ENCODE data around the gene CDH4.

The CDH4 gene

GRCh38 chr20:61818746-61819573 lies 566.9 kb downstream of the CDH4 start:
- DNase-seq, result no peak

- DNase-seq, result no peak
Observed at GRCh38 chr20:61819574-61819846, 567.4 kb downstream of the CDH4 start.

- no peak for DNase-seq
Observed at GRCh38 chr20:61819921-61820825, 568.1 kb downstream of the CDH4 start.

- DNase-seq, result no peak
Observed at GRCh38 chr20:61821735-61822134, 569.7 kb downstream of the CDH4 start.

- no peak for DNase-seq
Observed at GRCh38 chr20:61822396-61822795, 570.3 kb downstream of the CDH4 start.

- no peak for DNase-seq
Observed at GRCh38 chr20:61823242-61823641, 571.2 kb downstream of the CDH4 start.

GRCh38 chr20:61828891-61829290 lies 576.8 kb downstream of the CDH4 start:
- DNase-seq, result no peak

- DNase-seq, result no peak
Observed at GRCh38 chr20:61829526-61829925, 577.5 kb downstream of the CDH4 start.

GRCh38 chr20:61830241-61830930 lies 578.3 kb downstream of the CDH4 start:
- no peak for DNase-seq

- DNase-seq, result no peak
Observed at GRCh38 chr20:61830991-61831390, 578.9 kb downstream of the CDH4 start.

GRCh38 chr20:61832181-61832580 lies 580.1 kb downstream of the CDH4 start:
- DNase-seq, result no peak

GRCh38 chr20:61833807-61834610 lies 581.9 kb downstream of the CDH4 start:
- DNase-seq, result no peak

GRCh38 chr20:61835301-61835700 lies 583.2 kb downstream of the CDH4 start:
- DNase-seq, result no peak

GRCh38 chr20:61835791-61836350 lies 583.8 kb downstream of the CDH4 start:
- DNase-seq, result no peak

GRCh38 chr20:61837200-61837599 lies 585.1 kb downstream of the CDH4 start:
- DNase-seq, result no peak

GRCh38 chr20:61839223-61839911 lies 587.3 kb downstream of the CDH4 start:
- DNase-seq, result no peak

- DNase-seq, result no peak
Observed at GRCh38 chr20:61839912-61840778, 588.1 kb downstream of the CDH4 start.

GRCh38 chr20:61840779-61841455 lies 588.9 kb downstream of the CDH4 start:
- no peak for DNase-seq

GRCh38 chr20:61841551-61841950 lies 589.5 kb downstream of the CDH4 start:
- no peak for DNase-seq

GRCh38 chr20:61841966-61842365 lies 589.9 kb downstream of the CDH4 start:
- no peak for DNase-seq
